AG08395 (cell line): ENCODE data around the gene PAGR1.
A peak's percentile ranks its signal among the peaks of the same experiment; 100 is the strongest.
"Not testable (repeated sequence)": the region's sequence is repeated elsewhere in the genome, so short reads cannot be mapped to it uniquely, and the experiment has no call there.

Experiments used
- DNase-seq: peaks from one replicate; pipeline ENCODE4 v3.0.0; 2012; ENCODE audit warnings: mixed read lengths, low spot score

PAGR1 gene

GRCh38 chr16:29815793-29816693 lies at the start of gene PAGR1:
Gene PAGR1, plus strand, starts transcription at chr16:29816152. Its CDS starts 374 bp downstream, at chr16:29816526.
- DNase-seq = peak; percentile 95

DNA sequence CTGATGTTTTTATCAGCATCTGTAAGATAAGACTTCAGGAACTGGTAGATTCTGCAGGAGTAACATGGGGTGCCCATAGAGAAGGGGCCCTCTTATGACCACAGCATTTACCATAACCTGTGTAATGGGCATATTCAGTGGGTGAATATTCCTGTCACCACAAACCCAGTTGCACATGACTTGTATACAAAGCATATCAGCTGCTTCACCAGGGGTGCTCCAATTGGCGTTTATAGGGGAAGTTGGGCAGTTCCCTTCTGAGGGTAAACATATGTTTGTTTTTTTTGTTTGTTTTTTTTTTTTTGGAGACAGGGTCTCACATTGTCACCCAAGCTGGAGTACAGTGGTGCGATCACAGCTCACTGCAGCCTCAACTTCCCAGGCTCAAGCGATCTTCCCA lies 49.4 kb upstream of the PAGR1 start:
- no peak for DNase-seq

DNA sequence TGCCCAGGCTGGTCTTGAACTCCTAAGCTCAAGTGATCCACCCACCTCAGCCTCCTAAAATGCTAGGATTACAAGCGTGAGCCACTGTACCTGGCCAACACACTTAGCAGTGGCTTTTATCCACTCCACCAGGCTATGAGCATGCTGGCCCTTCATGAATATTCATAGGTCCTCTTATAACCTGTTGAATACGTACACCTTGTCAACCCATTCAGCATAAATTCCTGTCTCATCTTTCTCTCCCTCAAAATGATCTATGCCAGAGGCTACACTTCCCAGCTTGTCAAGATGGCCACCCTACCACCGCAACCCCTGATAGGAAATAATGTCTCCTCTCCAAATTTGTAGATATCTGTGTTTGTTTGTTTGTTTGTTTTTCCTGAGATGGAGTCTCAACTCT lies 48.9 kb upstream of the PAGR1 start:
- DNase-seq = no peak

GRCh38 chr16:29769507-29769906 lies 46.4 kb upstream of the PAGR1 start:
- DNase-seq = no peak

- DNase-seq = no peak
Measured at GRCh38 chr16:29770250-29770929, 45.6 kb upstream of the PAGR1 start.

- not testable (repeated sequence) for DNase-seq
Measured at GRCh38 chr16:29772330-29772729, 43.6 kb upstream of the PAGR1 start.

- no peak for DNase-seq
Measured at GRCh38 chr16:29774730-29775129, 41.2 kb upstream of the PAGR1 start.

DNA sequence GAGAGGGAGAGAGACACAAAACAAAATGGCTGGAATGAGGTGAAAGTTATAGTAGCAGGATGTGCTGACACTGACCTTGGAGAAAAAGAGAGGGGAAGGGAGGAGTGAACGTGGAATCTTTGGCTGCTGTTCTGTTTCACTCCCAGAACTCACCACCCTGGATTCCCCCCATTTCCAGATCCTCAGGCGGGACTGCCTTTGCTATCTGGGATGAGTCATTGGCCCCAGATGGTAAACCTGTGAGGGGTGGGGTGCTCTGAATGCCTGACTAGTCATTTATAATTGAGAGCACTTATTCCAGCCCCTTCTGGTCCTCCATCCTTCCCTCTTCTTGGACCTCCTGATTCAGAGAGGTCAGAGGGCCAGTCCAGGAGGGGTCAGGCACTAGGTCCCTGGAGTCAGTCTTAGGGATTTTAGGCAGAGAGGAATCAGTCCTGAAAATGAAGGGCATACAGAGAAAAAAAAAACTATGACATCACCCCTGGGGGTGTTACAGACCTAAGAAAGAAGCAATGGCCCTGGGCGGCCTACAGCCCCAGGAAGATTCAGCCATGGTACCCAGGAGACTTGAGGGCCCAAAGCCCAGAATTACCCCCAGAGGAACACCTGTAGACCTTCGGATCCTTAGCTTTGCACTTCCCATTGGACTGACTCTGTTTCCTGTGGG lies 40.1 kb upstream of the PAGR1 start:
- peak; percentile 38 for DNase-seq

DNA sequence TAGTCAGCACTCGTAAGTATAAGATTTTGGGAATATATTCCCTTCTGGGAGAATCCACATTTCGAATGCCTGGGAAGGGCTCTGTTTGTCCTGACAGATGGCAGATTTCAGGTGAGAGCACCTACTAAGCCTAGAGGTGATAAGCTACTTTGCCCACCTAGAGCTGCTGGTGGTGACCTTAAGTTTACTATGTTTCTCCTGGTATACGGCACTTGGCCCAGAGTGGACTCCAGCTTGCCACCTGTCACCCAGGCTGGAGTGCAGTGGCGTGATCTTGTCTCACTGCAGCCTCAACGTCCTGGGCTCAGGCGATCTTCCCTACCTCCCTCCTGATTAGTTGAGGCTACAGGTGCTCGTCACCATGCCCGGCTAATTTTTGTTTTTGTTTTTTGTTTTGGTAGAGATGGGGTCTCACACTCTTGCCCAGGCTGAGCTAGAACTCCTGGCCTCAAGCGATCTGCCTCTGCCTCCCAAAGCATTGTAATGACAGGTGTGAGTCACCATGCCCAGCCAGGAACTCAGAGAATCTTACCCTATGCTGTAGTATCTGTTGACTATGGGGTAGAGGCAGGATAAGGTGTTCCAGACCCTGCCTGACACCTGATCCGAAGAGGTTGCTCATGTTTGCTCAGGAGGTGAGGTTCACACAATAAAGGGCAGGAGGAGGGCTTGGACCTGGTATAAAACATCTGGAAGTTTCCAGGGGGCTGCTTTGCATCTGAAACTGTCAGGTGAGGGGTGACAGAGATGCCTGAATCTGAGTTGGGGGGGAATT lies 38.2 kb upstream of the PAGR1 start, which contains the start of gene ZG16:
TSS of gene ZG16 (plus strand) at position 681 of the 775 bp plus-strand sequence. CDS start 1,011 bp downstream, outside the sequence.
- DNase-seq = no peak

GRCh38 chr16:29779474-29779873 lies 36.5 kb upstream of the PAGR1 start:
- DNase-seq = no peak

DNA sequence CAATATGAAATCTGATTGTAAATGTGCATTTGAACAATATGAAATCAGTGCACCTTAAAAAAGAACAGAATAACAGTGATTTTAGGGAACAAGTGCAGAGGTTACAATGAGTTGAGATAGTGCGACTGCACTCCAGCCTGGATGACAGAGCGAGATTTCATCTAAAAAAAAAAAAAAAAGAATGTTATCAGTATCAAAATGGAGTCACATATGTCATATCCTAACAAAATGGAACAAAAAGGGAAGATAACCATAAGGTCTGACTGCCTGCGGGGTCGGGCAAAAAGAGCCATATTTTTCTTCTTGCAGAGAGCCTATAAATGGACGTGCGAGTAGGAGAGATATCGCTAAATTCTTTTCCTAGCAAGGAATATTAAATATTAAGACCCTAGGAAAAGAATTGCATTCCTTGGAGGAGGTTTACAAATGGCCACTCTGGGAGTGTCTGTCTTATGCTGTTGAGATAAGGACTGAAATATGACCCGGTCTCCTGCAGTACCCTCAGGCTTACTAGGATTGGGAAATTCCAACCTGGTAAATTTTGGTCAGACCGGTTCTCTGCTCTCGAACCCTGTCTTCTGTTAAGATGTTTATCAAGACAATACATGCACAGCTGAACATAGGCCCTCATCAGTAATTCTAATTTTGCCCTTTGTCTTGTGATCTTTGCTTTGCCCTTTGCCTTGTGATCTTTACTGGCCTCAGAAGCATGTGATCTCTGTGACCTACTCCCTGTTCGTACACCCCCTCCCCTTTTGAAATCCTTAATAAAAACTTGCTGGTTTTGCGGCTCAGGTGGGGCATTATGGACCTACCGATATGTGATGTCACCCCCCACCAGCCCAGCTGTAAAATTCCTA lies 32.6 kb upstream of the PAGR1 start:
- not testable (repeated sequence) for DNase-seq

DNA sequence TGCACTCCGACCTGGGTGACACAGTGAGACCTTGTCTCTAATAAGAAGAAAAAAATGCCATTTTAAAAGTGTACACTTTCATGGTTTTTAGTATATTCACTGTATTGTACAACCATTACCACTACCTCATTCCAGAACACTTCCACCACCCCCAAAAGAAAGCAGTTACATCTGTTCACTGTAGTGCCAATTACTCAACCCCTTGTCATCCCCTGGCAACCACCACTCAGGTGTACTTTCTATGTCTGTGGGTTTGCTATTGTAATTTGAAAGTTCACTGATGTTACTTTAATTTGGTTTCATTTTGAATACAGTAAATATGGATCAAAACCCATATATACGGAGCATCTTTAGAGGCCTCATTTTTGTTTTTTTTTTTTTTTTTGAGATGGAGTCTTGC lies 31.8 kb upstream of the PAGR1 start:
- DNase-seq = no peak

GRCh38 chr16:29784901-29785500 lies 31.0 kb upstream of the PAGR1 start:
- DNase-seq = peak; percentile 82

- not testable (repeated sequence) for DNase-seq
Measured at GRCh38 chr16:29787155-29787554, 28.8 kb upstream of the PAGR1 start.

GRCh38 chr16:29789775-29790182 lies 26.2 kb upstream of the PAGR1 start:
- DNase-seq = no peak

DNA sequence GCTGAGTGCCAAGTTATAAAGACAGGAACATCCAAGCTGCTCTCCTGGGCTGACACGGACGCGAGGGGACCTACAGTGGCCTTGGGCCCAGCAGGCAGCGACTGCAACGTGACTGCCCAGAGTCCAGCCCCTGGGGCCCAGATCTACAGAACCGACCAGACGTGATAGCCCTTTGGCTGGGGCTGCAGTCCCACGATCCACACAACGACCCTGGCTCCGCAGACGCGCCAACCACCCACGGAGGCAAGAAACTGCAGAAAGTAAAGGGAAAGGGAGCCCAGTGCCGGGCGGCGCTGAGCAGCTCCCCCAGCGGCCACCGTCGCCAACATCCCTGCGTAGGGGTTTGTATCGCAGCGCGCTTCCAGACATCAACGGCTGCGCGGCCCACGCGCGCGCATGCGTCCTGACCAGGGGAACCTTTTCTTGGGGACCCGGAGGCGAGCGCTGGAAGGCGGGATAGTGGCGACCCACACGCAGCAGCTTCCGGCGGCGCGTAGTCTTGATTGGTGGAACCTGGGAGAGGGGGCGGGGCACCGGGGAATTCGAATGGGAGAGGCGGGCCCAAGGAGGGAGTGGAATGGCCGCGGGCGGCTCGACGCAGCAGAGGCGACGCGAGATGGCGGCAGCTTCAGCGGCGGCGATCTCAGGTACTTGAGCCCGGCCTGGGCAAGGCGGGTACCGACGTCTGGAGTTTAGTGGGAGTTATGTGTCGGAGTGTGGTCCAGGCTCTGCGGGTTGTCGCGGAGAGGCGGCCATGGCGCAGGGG lies 25.6 kb upstream of the PAGR1 start, which contains the start of gene KIF22:
TSS of gene KIF22 (plus strand) at position 569 of the 766 bp plus-strand sequence. CDS start at position 578, 9 bp downstream.
- DNase-seq = peak; percentile 100

DNA sequence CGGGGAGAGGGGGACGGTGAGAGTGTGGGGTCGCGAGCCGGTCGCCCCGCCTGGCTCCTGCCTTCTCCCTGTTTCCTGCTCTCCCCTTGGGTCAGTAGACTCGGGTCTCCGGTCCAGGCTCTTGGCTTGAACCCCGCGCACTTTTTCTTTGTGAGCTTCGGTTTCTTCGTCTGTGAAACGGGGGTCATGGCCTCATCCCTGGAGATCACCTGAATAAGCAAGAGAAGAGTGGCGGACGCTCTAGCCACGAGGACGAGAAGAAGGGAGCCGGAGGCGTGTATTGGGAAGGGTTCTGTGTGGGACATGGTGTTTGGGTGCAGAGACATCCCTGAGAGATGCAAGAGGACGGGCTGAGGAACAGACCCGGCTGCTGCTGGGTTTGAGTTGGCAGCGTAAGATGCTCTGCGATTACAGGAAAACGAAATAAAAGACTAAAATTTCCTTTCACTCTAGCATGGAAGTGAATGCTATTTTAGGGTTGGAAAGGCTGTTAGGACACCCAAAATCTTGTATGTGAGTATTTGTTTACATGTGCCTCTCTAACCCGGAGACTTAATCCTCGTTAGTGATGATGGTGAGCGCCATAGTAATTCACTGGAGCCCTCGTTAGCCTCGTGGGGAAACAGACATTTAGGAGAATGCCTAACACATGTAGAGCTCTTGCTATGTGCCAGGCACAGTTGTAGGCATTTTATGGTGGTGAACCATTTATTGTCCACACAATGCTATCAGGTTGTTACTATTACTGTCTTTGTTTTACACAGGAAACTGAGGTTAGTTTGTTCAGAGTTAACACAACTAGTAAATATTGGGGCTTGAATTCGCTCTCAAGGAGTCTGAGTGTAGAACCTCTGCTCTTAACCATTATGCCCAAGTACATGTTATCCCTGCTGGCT lies 24.8 kb upstream of the PAGR1 start:
- no peak for DNase-seq
